ENCODE results near the gene CDH4. TPM values are rescaled to one million over a fixed set of nuclear protein-coding genes. Genes with fewer than 3 reads are reported as not detected.

CDH4 gene
- total RNA-seq, 1 donor from 2014 or later, result 3.2 TPM

DNA sequence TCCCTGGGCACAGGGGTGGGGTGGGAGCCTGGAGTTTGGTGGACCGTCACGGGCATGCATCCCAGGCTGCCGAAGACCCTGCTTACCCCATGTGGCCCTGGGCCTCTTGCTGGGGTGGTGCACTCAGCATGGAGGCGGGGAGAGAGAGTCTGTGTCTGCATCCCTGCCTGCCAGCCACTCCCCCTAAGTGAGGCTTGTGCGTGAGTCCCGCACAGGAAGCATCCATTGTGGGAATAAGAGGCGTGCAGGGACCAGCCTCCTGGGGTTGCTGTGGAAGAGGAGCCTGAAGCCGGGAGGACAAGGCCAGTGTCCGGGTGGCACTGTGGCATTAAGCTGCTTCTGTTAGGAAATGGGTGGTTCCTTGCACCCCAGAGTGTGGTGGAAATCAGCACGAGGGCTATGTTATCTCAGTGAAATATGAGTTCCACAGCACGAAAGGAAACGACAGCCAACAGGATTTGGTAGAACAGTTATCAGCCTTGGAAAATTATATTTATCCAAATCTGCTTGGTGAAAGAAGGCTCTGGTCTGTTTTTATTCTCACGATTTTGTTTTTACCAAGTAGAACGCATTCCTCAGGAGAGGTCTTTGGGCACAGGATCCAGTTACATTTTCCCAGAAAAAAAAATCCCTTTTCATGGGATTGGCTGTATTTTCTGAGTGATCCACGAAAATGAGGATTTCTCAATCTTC is 35.7 kb downstream of the CDH4 start:
- TF ChIP-seq, protein P1, sequence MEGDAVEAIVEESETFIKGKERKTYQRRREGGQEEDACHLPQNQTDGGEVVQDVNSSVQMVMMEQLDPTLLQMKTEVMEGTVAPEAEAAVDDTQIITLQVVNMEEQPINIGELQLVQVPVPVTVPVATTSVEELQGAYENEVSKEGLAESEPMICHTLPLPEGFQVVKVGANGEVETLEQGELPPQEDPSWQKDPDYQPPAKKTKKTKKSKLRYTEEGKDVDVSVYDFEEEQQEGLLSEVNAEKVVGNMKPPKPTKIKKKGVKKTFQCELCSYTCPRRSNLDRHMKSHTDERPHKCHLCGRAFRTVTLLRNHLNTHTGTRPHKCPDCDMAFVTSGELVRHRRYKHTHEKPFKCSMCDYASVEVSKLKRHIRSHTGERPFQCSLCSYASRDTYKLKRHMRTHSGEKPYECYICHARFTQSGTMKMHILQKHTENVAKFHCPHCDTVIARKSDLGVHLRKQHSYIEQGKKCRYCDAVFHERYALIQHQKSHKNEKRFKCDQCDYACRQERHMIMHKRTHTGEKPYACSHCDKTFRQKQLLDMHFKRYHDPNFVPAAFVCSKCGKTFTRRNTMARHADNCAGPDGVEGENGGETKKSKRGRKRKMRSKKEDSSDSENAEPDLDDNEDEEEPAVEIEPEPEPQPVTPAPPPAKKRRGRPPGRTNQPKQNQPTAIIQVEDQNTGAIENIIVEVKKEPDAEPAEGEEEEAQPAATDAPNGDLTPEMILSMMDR (IDR thresholded peaks at IDR 0.05; ENCODE audit: insufficient read depth, low read depth, low read length), result no peak
- no peak for TF ChIP-seq EZH2 (IDR thresholded peaks at IDR 0.05; ENCODE audit: insufficient read depth, low read length)
- FAIRE-seq (no peak), DNase-seq (ENCODE audit: low read depth) (no peak)
- H3K9me3 ChIP-seq (ENCODE audit: insufficient read depth, low read depth, low read length), result peaks cover 2% of the 10 kb centered on the region
- no peaks in the 10 kb centered on the region for H3K36me3 ChIP-seq (ENCODE audit: insufficient read depth, low read length)
- H3K4me2 ChIP-seq (ENCODE audit: low read length), result no peak overlapping the region
- H3K4me1 ChIP-seq (ENCODE audit: insufficient read depth, low read length), result no peaks in the 10 kb centered on the region
- no peaks in the 10 kb centered on the region for H3K27me3 ChIP-seq (ENCODE audit: insufficient read depth, low read length)
- H3K4me3 Mint-ChIP-seq (ENCODE audit: unreplicated experiment), result no peak overlapping the region
- peaks cover 4% of the 10 kb centered on the region for H3K79me2 ChIP-seq (ENCODE audit: insufficient read depth, low read length)
- H3K4me1 Mint-ChIP-seq (ENCODE audit: low read depth, unreplicated experiment), result no peaks in the 10 kb centered on the region
- H3K27me3 Mint-ChIP-seq (ENCODE audit: low read depth, unreplicated experiment), result peaks cover 36% of the 10 kb centered on the region
- H3K36me3 Mint-ChIP-seq (ENCODE audit: low read depth, unreplicated experiment), result peaks cover 2% of the 10 kb centered on the region
- H3K9ac ChIP-seq (ENCODE audit: low read length), result no peak overlapping the region
- H4K20me1 ChIP-seq (ENCODE audit: insufficient read depth, low read length), result peaks cover 26% of the 10 kb centered on the region
- no peak overlapping the region for H3K27ac Mint-ChIP-seq (ENCODE audit: unreplicated experiment)
- H2AFZ ChIP-seq (ENCODE audit: low read depth, low read length), result no peak overlapping the region
- H3K9me3 Mint-ChIP-seq (ENCODE audit: unreplicated experiment), result peaks cover 5% of the 10 kb centered on the region
- H3K4me3 ChIP-seq (ENCODE audit: insufficient read depth, low read depth, low read length), result no peak overlapping the region
- no peak overlapping the region for H3K27ac ChIP-seq (ENCODE audit: low read depth, low read length)

DNA sequence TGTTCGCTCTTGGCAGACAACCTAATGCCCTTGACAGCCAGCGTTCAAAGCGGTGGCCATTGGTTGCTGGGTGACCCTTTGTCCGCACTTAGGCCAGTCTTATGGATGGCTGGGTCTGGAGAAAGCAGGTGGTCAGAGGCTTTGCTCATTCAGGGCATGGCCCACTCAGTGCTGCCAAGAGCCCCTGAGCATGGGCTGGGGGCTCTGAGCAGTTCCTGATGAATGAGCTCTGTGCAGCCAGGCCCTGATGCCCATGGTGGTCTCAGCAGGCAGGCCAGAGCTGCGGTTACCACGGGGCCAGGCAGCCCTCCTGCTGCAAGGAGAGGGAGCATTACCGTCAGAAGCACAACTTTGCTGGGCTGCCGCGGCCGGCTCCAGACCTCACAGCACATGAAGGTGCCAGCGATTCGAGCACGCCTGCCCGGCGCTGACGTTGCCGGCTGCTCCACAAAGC is 36.3 kb downstream of the CDH4 start:
- Mint-ChIP-seq H3K36me3 (ENCODE audit: low read depth, unreplicated experiment) (peaks cover 2% of the 10 kb centered on the region), H3K9me3 (ENCODE audit: unreplicated experiment) (peaks cover 5% of the 10 kb centered on the region), H3K4me1 (ENCODE audit: low read depth, unreplicated experiment) (no peaks in the 10 kb centered on the region), H3K27me3 (ENCODE audit: low read depth, unreplicated experiment) (peaks cover 38% of the 10 kb centered on the region), H3K27ac (ENCODE audit: unreplicated experiment) (no peak overlapping the region), H3K4me3 (ENCODE audit: unreplicated experiment) (no peak overlapping the region)
- DNase-seq (ENCODE audit: low read depth) (no peak), FAIRE-seq (no peak)
- H3K9me3 ChIP-seq (ENCODE audit: insufficient read depth, low read depth, low read length), result peaks cover 2% of the 10 kb centered on the region
- no peak overlapping the region for H2AFZ ChIP-seq (ENCODE audit: low read depth, low read length)
- H3K9ac ChIP-seq (ENCODE audit: low read length), result no peak overlapping the region
- H3K36me3 ChIP-seq (ENCODE audit: insufficient read depth, low read length), result no peaks in the 10 kb centered on the region
- no peak overlapping the region for H3K27ac ChIP-seq (ENCODE audit: low read depth, low read length)
- H3K4me1 ChIP-seq (ENCODE audit: insufficient read depth, low read length), result no peaks in the 10 kb centered on the region
- TF ChIP-seq, protein P1 (IDR thresholded peaks at IDR 0.05; ENCODE audit: insufficient read depth, low read depth, low read length), result no peak
- TF ChIP-seq EZH2 (IDR thresholded peaks at IDR 0.05; ENCODE audit: insufficient read depth, low read length), result no peak
- no peaks in the 10 kb centered on the region for H3K27me3 ChIP-seq (ENCODE audit: insufficient read depth, low read length)
- H3K4me3 ChIP-seq (ENCODE audit: insufficient read depth, low read depth, low read length), result no peak overlapping the region
- H4K20me1 ChIP-seq (ENCODE audit: insufficient read depth, low read length), result peaks cover 23% of the 10 kb centered on the region
- peaks cover 4% of the 10 kb centered on the region for H3K79me2 ChIP-seq (ENCODE audit: insufficient read depth, low read length)
- no peak overlapping the region for H3K4me2 ChIP-seq (ENCODE audit: low read length)

DNA sequence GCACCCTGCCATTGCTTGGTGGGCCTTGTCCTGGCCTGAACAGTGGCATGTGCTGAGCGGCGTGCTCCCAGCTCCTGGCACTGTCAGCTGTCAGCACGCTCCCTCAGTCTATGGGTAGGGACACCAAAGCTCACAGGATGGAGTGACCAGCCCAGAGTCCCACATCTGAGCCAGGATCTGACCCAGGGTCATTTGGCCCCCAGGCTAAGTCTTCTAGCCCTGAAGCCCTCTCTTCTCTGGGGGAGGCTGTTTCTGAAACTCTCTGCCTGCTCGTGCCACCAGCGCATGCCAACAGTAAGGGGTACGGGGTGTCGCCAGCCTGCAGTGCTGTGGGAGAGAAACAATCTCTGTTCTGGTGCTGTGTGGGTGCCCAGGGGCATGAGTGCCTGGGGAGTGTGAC is 37.1 kb downstream of the CDH4 start:
- Histone ChIP-seq H3K9me3 (ENCODE audit: insufficient read depth, low read depth, low read length) (peaks cover 2% of the 10 kb centered on the region), H2AFZ (ENCODE audit: low read depth, low read length) (no peak overlapping the region), H3K27ac (ENCODE audit: low read depth, low read length) (no peak overlapping the region), H3K4me3 (ENCODE audit: insufficient read depth, low read depth, low read length) (no peak overlapping the region), H4K20me1 (ENCODE audit: insufficient read depth, low read length) (peaks cover 18% of the 10 kb centered on the region), H3K9ac (ENCODE audit: low read length) (no peak overlapping the region), H3K36me3 (ENCODE audit: insufficient read depth, low read length) (no peaks in the 10 kb centered on the region), H3K4me1 (ENCODE audit: insufficient read depth, low read length) (no peaks in the 10 kb centered on the region), H3K4me2 (ENCODE audit: low read length) (no peak overlapping the region), H3K79me2 (ENCODE audit: insufficient read depth, low read length) (peaks cover 4% of the 10 kb centered on the region), H3K27me3 (ENCODE audit: insufficient read depth, low read length) (no peaks in the 10 kb centered on the region)
- Mint-ChIP-seq H3K9me3 (ENCODE audit: unreplicated experiment) (peaks cover 5% of the 10 kb centered on the region), H3K4me1 (ENCODE audit: low read depth, unreplicated experiment) (no peaks in the 10 kb centered on the region), H3K27ac (ENCODE audit: unreplicated experiment) (no peak overlapping the region), H3K27me3 (ENCODE audit: low read depth, unreplicated experiment) (peaks cover 41% of the 10 kb centered on the region), H3K36me3 (ENCODE audit: low read depth, unreplicated experiment) (peaks cover 2% of the 10 kb centered on the region), H3K4me3 (ENCODE audit: unreplicated experiment) (no peak overlapping the region)
- FAIRE-seq (no peak), DNase-seq (ENCODE audit: low read depth) (no peak)
- no peak for TF ChIP-seq EZH2 (IDR thresholded peaks at IDR 0.05; ENCODE audit: insufficient read depth, low read length)
- TF ChIP-seq, protein P1 (IDR thresholded peaks at IDR 0.05; ENCODE audit: insufficient read depth, low read depth, low read length), result no peak

Measured in astrocyte (in vitro differentiated cells and primary cell).